GM21515 (cell line): ENCODE results near the gene ALPP.
"Not testable (repeated sequence)": the region's sequence is repeated elsewhere in the genome, so short reads cannot be mapped to it uniquely, and the experiment has no call there.

Experiments
- ATAC-seq: cut with Tn5 transposase; IDR thresholded peaks from one replicate; pipeline ENCODE4 v1.9.1; 2021; ENCODE audit not compliant: unreplicated experiment

Gene ALPP

DNA sequence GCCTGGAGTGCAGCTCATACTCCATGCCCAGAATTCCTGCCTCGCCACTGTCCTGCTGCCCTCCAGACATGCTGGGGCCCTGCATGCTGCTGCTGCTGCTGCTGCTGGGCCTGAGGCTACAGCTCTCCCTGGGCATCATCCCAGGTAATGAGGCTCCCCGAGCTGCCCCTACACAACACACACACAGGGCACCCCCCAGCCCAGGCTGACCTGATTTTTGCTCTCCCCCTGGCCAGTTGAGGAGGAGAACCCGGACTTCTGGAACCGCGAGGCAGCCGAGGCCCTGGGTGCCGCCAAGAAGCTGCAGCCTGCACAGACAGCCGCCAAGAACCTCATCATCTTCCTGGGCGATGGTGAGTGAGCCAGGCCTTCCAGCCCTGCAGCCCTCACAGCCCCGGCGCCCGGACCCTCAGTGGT lies at the start of gene ALPP:
Gene ALPP (plus strand): TSS at position 17 of the 417 bp plus-strand sequence. CDS start 52 bp downstream, at position 69.
- ATAC-seq, result not testable (repeated sequence)

DNA sequence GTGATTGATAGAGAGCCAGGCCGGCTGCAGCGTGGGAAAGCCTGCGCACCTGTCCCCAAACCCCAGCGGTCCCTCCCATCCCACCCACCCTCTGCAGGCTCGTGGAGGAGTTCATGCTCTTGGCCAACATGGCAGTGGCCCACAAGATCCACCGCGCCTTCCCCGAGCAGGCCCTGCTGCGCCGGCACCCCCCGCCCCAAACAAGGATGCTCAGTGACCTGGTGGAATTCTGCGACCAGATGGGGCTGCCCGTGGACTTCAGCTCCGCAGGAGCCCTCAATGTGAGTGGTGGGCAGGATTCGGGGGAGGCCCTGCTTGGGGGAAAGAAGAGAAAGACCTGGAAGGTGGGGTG lies 48.9 kb upstream of the ALPP start:
- no peak for ATAC-seq

DNA sequence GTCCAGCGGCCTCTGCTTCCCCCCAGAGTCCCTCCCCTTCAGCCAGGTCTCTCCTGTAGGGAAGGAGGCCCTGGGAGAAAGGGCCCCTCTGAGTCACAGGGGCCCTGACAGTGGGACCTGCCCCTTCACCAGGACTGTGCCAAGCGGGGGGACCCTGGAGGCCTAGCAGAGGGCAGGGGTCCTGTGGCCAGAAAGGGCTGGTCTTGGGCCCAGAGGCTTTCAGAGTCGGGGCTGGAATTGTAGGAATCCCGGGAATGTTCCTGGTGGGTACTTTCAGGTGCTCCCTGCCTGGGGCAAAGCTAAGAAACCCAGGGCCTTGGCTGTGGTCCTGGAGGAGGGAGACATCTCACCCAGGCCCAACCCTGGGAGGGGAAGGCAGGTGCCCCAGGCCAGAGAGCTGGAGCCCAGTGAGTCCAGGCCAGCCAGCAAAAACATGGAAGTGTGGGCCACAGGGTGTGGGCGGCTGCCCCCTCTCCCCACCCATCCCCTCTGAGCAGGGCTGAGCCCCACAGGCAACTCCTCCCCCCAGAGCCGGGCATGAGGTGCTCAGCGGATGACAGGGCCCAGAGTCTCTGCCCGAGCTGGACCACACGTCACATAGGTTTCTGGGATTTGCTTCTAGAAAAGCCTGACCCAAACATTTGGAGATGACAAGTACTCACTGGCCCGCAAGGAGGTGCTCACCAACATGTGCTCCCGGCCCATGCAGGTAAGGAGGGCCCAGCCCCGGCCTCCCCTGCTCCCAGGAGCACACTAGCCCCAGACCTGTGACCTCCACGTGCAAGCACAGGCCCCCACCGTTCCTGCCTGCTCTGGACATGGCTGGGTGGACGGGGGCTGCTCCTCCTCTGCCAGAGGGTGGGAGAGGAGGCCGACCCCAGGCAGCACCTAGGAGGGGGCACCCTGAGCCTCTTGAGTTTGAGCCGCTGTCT lies 48.2 kb upstream of the ALPP start:
- ATAC-seq, result no peak

DNA sequence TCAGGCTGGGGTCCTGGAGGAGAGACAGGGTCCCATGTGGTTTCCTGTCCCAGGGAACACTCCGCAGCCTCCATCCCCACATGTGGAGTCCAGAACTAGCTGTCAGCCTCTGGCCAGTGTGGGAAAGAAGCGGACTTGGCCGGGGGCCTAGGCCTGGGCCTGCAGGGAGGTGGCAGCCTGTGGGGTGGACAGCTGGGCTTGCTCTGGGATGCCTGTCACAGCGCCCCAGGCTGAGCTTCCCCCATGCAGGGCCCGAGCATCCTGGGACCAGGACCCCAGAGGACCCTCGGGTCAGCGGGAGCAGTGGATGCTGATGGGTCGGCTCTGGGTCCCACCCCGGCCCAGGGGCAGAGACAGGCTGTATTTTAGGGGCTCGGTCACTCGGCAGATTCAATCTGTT lies 47.5 kb upstream of the ALPP start:
- not testable (repeated sequence) for ATAC-seq

DNA sequence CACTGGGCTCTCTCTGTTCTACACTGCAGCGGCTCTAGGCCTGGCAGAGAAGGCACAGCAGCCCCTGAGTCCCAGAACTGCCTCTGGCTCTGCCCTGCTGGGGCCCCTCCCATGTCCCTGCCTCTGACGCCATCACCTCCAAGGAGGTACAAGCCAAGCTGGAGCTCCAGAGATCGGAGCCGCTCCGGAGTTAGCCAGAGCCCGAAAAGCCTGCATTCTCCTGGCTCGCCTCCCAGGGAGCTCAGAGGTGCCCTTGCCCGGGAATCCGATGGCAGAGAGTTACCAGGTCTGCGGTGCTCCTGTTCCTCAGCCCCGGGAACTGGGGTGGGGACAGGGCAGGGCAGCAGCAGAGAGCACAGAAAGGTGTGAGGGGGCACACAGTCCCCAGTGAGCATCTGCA lies 46.9 kb upstream of the ALPP start:
- ATAC-seq, result not testable (repeated sequence)

DNA sequence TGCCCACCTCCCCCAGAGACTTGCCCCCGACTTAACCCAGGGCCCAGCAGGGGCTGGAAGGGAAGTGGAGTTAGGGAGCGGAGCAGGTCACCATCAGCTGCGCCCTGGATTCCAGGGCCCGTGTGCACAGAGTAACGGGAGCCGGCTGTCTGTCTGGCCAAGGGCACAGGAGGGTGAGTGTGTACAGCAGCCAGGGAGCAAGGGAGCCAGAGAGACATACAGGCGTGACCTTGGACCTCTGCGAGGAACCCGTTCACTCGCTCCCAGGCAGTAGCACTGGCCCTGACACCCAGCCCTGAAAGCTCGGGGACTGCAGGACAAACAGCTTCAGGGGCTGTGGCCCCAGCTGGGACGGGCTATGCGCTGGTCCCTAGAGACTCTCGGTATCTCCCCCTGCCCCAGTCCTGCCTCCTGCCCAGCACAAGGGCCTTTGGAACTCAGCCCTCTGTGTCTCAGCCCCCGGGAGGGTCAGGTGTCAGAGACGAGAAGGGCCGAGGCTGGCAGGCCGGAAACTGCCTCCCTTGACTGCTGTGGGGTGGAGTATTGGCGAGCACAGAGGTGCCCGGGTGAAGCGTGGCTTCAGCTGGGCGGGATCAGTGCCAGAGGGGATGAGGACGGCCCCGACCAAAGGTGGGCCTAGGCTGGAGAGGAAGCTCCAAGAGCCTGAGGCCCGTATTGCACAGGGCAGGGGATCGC lies 46.2 kb upstream of the ALPP start:
- ATAC-seq, result not testable (repeated sequence)

DNA sequence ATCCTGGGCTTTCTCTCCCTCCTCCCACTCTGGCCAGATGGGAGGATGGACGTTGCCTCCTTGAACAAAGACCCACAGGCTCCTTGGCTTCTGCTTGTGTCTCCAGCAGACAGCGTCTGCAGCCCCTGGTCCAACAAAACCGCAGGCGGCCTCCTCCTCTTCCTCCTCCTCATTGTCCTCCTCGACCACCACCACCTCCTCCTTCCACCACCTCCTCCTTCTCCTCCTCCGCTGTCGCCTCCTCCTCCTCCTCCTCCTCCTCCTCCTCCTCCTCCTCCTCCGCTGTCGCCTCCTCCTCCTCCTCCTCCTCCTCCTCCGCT lies 45.7 kb upstream of the ALPP start:
- ATAC-seq, result no peak

DNA sequence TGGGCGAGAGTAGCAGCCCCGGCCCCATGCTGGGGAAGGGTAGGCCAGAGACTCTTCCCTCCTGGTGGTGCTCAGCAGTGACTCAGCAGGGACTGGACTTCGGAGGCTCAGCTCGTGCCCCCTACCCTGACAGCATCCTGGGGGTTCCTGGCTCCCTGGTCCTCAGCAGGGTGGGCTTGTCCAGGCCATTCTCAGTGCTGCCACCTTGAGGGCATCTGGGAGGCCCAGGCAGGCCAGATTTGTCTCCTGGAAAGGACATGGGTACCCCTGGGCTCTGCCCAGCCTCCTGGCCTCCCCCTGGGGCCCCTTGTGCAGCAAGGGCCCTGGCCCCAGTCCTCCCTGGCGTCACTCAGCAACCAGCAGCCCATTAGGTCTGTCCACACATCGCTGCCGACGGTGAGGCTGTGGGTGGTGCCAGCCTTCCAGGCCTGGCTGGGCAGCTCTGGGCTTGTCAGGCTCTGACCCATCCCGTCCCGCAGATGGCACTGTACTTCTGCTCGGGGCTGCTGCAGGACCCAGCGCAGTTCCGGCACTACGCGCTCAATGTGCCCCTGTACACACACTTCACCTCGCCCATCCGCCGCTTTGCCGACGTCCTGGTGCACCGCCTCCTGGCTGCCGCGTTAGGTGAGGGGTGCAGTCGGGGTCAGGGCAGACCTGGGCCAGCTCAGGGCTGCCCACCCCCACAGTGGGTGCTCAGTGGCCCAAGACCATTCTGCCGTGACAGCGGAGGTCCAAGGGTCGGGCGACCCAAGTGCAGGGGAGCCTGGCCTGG lies 45.0 kb upstream of the ALPP start:
- no peak for ATAC-seq

DNA sequence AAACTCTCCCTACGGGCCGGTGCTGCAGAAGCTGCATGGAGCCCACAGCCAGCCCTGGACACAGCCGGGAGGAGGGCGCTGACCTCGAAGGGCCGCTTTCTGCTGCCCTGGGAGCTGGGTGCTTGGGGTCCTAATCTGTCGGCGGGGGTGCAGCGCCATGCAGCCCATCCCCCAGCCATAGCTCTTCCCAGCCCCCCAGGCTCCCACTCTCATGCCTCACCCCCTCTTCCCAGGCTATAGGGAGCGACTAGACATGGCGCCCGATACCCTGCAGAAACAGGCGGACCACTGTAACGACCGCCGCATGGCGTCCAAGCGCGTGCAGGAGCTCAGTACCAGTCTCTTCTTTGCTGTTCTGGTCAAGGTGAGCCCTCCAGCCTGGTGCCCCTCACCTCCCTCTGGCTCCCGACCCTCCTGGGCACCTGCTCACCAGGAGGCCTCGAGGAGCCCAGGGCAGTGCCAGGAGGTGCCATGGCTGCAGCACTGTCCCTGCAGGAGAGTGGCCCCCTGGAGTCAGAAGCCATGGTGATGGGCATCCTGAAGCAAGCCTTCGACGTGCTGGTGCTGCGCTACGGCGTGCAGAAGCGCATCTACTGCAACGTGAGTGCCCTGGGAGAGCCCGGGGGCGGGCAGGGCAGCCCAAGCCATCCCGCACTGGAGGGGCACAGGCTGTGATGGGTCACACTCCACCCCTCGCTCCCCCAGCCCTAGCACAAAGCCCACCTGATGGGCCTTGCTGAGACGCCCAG lies 44.2 kb upstream of the ALPP start:
- not testable (repeated sequence) for ATAC-seq

DNA sequence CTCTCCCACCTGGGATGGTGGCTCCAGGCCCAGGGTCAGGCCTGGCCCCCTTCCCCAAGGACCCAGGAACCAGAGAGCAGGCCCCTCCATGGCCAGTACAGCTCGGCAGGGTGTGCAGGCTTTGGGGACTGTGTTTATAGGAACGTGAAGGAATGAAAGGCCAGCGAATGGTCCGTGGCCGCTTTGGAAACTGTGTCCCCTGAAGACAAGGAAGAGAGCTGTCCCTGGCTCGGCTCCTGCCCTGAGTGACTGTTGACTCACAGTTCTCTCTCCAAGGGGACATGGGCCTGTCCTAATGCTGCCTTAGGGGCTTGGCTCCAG lies 43.7 kb upstream of the ALPP start:
- not testable (repeated sequence) for ATAC-seq

DNA sequence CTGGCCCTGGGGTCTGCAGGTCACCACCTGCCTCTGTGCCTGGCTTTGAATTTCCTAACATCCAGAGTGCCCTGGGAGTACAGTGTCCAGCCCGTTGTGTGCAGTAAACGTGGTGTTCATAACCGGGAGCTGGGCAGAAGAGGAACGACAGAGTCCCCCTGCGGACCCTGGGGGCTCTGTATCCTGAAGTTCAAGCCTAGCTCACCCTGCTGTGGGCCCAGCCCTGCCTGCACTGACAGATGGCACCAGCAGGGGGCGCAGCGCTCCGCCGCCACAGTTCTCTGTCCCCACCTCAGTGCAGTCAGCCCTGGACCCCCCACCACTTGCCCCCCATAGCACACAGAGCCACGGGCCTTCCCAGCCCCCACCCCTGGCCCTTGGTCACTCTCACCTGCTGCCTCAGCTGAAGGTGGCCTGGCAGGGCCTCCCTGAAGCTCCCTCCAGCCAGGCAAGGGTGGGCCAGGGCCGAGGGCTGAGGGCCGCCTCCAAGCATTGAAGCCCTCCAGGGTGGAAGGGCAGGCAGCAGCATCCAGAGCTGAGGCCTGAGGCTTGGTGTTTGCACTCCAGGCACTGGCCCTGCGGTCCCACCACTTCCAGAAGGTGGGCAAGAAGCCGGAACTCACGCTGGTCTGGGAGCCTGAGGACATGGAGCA lies 43.2 kb upstream of the ALPP start:
- not testable (repeated sequence) for ATAC-seq

DNA sequence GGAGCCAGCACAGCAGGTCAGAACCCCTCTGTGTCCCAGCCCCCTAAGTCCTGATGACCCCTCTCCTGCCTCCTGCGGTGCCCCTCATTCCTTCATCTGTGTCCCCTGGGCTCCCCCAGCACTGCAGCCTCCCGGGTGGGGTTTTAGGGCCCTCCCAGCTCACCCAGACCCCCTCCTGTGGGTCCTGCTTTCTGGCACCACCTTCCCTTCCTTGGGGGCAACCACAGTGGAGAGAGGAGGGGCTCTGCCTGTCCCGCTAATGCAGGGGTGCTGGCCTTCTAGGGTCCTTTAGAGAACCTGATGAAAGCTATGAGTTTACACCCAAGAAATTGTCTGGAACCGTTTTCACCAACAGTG lies 42.7 kb upstream of the ALPP start:
- ATAC-seq, result no peak

DNA sequence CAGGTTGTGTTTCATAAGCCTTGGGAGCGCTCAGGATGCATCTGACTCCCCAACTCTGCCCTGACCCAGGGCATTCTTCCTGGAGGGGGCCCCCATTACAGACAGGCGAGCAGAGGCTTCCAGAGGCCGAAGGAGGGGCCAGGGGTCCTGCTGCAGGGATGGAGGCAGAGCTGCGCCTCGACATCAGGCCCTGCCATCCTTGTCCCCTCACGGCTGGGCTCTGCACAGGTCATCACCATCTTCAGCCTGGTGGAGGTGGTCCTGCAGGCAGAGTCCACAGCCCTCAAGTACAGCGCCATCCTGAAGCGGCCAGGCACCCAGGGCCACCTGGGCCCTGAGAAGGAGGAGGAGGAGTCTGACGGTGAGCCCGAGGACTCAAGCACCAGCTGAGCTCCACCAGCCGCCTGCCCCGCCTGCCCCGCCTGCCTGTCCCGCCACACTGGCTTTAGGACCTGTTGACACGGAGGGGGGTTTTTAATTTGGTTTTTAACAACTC lies 42.3 kb upstream of the ALPP start:
- ATAC-seq, result no peak

DNA sequence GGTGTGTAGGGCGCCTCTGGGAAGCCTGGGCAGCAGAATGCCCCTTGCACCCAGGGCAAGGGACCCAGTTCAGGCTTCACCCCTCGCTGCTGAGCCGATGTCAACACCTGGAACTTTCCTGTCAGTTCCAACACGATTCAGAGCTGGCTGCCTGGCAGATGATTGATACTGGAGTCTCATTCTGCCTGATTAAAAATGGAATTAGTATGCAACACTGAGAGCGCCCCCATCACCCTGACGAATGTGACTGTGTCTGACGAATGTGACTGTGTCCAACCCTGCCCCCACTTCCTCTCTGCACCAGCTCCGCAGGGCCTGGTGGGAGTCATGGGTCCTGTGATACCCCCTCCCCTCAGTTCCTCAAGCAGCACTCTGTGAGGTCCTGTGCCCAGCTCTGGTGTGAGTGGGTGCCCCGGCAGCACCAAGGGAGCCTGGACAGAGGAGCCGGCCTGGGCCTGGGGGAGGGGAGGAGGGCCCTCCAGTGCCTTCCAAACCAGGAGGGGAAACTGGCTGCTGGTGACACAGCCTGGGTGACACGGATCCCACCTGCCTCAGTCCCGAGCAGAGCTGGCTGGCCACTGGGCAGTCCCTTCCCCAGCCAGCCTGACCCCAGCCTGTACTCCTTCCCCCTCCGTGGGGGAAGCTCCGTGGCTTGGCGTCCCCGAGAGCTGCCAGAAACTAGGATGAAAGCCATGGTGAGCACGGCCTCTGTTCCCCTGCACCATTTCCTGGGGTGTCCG lies 41.4 kb upstream of the ALPP start:
- no peak for ATAC-seq

DNA sequence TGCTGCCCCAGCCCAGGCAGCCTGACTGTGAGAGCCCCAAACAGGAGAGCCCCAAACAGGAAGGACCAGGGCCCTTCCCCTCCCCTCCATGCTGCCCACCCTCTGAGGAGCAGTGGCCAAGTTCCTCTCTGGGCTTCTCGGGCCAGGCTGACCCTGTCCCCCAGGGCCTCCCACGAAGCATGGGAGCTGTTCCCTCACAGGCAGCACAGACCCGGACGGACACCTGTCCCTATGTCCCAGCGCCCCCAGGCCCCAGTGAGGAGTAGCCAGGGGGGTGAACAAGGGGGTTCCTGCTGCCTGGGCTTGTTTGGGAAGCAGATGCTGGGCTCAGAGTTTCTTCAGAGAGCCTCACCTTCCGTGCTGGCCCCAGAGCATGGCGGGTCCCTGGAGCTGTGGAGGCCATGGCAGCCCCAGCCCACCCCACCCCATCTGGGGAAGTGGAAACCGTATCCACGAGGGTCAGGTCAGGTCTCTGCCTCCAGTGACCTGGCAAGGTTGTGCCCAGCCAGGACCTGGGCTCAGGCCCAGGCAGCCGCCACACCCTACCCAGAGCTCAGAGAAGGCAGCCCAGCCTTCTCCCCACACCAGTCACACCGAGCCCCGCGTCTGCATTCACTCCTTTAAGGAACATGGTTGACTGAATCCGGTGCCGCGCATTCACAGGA lies 40.3 kb upstream of the ALPP start:
- ATAC-seq, result not testable (repeated sequence)

DNA sequence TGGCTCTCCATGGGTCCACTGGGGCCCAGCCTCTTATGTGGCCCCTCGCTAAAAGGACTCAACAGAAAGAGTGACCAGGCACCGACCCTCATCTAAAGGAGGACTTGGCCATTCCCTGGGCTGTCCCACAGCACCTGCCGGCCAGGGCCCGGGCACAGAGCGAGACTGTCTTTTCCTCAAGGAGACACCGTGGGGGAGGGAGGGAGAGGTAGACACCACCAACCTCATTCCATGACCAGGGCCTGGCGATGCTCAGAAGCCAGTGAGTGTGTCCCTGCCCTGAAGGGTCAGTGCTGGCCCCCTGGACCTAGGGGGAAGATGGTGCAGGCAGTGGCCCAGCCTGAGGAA lies 39.8 kb upstream of the ALPP start:
- no peak for ATAC-seq

DNA sequence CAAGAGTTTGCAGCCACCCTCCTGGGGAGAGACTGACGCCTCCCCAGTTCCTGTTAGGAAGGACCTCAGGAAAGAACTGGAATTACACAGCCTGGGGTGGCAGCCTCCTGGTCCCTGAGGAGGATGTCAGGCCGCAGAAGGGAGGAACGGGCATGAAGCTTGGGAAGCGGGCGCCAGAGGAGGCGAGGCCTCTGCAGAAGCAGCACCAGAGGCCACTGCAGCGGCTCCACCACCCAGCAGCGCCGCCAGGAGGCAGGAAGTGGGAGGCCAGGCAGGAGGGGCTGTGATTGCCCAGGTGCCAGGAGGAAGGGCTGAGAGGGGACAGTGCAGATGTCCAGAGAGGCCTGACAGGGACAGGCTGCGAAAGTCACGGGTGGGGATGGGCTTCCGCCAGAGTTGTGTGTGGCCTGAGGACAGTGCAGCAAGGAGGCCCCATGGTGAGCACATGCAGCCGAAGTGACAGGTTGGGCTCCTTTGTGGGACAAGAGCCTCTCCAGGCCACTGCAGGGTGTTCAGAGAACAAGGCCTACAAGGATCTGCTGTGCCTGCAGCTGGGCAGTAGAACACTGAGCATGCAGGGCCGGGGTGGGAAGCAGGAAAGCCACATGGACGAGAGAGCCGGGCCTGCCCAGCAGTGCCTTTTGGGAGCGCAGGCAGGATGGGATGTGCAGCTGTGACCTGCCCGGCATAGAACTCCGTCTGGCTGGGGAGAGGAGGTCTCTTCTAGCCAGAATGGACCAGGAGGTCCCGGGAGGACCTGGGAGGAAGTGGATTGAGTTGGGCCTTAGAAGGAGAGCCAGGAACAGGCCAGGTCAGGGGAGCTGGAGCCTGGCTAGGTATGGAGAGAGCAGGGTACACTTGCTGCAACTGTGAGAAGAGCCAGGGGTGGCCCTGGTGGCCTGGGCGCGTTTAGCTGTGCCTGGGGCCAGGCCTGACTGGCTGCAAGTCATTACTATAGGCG lies 39.1 kb upstream of the ALPP start:
- no peak for ATAC-seq
